Immature natural killer cell (primary cell): ENCODE measurements around the gene IYD. TPM values are rescaled to one million over a fixed set of nuclear protein-coding genes. Genes with fewer than 3 reads are reported as not detected.
A peak's percentile ranks its signal among the peaks of the same experiment; 100 is the strongest.

Source experiments
- DNase-seq, 3 donors: peaks; one replicate each; pipeline ENCODE4 v3.0.0; 2022; ENCODE audit warnings: mixed read lengths in 1 of 3
- H3K27ac Mint-ChIP-seq, 6 donors: one replicate each; pipeline ENCODE4 v1.8.0; 2020; ENCODE audit warnings: mixed read lengths in 6 of 6, mild to moderate bottlenecking in 5 of 6, inconsistent platforms in 4 of 6, moderate library complexity in 3 of 6
- H3K27me3 Mint-ChIP-seq, 3 donors: one replicate each; pipeline ENCODE4 v1.8.0; 2020 to 2021; ENCODE audit warnings: low read depth in 3 of 3, mild to moderate bottlenecking in 3 of 3, mixed read lengths in 3 of 3, moderate library complexity in 3 of 3, inconsistent platforms in 1 of 3
- H3K36me3 Mint-ChIP-seq, 3 donors: one replicate each; pipeline ENCODE4 v1.8.0; 2020; ENCODE audit warnings: mixed read lengths in 3 of 3, inconsistent platforms in 2 of 3, mild to moderate bottlenecking in 2 of 3
- H3K4me1 Mint-ChIP-seq, 2 donors: one replicate each; pipeline ENCODE4 v1.8.0; 2020; ENCODE audit warnings: inconsistent platforms in 2 of 2, mild to moderate bottlenecking in 2 of 2, mixed read lengths in 2 of 2, moderate library complexity in 1 of 2
- H3K4me3 Mint-ChIP-seq, 5 donors: one replicate each; pipeline ENCODE4 v1.8.0; 2020; ENCODE audit warnings: mild to moderate bottlenecking in 5 of 5, mixed read lengths in 5 of 5, inconsistent platforms in 3 of 5, moderate library complexity in 3 of 5
- H3K9me3 Mint-ChIP-seq, 6 donors: one replicate each; pipeline ENCODE4 v1.8.0; 2020; ENCODE audit warnings: mild to moderate bottlenecking in 6 of 6, mixed read lengths in 6 of 6, inconsistent platforms in 4 of 6, moderate library complexity in 3 of 6
- polyA plus RNA-seq, 3 donors: library from polyadenylated mRNA; unstranded; fragments of 300-500 nt; fragmentation: Illumina TruSeq; gene quantifications; one replicate each; pipeline ENCODE4 v1.2.3, GENCODE V29; 2021

IYD gene
- polyA plus RNA-seq, 3 donors from 2014 or later, result not detected

DNA sequence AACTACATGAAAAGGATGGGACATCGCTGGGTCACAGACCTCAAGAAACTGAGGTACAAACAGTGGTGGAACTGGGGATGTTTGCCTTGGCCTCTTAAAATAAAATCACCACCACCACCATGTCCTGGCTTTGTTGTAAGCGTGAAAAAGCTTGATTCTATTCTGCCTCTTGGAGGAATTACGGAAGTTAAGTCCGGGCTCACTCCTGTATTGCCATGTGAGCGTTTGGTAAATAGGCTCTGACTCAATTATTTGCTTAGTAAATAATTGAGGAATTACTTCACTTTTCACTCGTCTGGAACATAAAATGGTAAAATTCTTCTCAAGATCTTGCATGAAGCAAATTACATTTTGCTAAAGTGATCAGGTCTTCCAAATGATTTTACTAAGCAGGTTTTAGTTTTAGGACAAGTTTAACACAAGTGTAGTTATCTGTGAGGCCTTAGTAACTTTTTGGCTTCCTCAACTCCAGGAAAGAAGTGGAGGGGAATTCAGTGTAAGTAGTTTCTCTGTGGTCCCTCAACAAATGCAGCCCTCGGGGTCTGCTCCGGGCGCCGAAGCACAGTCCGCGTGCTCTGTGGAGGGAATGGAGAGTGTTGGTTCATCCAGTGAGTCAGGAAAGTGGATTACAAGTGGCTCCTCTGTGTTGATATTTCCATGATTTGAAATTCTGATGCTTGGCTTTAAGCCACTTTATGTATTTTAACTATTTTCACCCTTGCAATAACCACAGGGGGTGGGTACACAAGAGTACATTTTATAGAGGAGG is 23.8 kb downstream of the IYD start:
- Mint-ChIP-seq H3K9me3 (no peaks in the 10 kb centered on the region), H3K27ac (no peak overlapping the region), H3K36me3 (no peaks in the 10 kb centered on the region), H3K4me1 (no peaks in the 10 kb centered on the region), H3K27me3 (peaks cover 2 to 20% (median 9%) of the 10 kb centered on the region in 3 donors), H3K4me3 (no peak overlapping the region)
- DNase-seq, result no peak

DNA sequence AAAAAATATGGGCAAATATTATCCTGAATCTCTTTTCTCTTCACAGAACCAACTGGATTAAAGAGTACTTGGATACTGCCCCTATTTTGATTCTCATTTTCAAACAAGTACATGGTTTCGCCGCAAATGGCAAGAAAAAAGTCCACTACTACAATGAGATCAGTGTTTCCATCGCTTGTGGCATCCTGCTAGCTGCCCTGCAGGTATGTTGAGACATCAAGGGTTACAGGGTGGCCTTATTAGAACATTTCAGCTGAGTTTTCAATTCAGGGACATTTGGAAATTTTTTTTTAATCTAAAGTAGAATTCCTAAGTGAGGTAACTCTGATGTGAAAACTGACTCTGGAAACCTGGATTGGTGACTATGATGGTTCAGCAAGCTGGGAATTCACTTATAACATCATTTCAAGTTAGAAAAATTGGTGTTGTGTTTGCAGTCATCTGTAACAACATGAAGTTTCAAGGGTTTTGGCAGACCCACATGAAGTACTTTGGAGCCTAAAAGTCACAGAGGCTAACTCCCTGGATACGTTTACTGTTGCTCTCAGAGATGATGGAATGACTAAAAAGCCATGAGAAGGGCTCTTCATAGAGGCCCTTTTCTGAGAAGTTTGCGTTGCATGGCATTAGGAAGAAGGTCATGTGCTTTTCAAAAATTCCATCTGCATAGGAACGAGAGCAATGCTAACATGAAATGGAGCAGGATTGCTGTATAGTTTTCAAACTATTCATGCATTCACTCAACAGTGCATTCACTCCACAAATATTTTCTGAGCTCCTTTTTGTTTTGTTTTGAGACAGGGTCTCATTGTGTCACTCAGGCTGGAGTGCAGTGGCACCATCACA is 25.5 kb downstream of the IYD start:
- DNase-seq, result no peak
- Mint-ChIP-seq H3K4me3 (no peak overlapping the region), H3K36me3 (no peaks in the 10 kb centered on the region), H3K27ac (no peak overlapping the region), H3K27me3 (peaks cover 5 to 16% (median 7%) of the 10 kb centered on the region in 3 donors), H3K9me3 (no peaks in the 10 kb centered on the region), H3K4me1 (no peaks in the 10 kb centered on the region)

DNA sequence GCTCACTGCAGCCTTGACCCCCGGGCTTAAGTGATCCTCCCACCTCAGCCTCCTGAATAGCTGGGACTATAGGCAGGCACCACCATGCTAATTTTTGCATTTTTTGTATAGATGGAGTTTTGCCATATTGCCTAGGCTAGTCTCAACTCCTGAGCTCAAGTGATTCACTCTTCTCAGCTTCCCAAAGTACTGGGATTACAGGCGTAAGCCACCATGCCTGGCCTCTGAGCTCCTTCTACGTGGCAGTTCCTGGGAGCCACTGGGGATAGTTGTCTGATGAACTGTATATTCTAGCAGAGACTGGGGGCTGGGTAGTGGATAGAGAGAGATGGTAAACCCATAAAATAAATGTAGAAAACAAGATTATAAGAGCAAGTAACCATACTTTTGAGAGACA is 26.1 kb downstream of the IYD start:
- H3K9me3 Mint-ChIP-seq, result no peaks in the 10 kb centered on the region

DNA sequence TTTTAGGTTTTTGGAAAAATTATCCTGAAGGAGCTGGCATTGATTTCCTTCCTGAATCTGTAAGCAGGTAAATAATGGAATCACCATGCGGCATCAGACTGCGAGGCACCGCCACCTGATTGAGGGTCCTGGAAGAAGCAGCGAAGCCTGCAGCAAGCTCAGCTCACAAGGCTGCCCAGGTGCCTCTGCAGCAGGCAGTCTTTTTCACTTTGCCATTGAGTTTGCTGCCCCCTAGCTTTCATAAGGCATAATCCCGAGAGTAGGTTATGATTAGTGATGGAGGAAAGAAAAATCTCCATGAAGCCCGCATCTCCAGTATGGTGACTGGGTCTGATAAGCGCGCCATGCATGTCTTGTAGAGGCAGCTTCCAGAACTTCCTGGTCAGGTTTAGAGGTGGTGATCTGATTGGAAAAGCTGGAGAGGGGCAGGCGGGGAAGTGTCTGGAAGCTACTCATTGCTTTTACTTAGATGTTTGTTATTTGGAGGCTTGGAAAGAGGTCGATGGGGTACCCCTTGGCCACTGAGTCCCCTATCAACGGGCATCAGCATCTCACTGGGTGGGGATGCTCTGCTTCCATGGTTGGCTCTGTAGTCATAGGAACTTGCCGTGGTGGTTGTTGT is 26.7 kb downstream of the IYD start:
- H3K27ac Mint-ChIP-seq, result no peak overlapping the region
- no peaks in the 10 kb centered on the region for H3K4me1 Mint-ChIP-seq
- H3K36me3 Mint-ChIP-seq, result no peaks in the 10 kb centered on the region
- H3K27me3 Mint-ChIP-seq, result peaks cover 5 to 13% (median 6%) of the 10 kb centered on the region in 3 donors
- H3K4me3 Mint-ChIP-seq, result no peak overlapping the region
- peak; percentile 8 to 40 (median 15) for DNase-seq
- H3K9me3 Mint-ChIP-seq, result no peaks in the 10 kb centered on the region

More for the DNA sequence above, 26.1 kb downstream of the IYD start:
- Mint-ChIP-seq H3K36me3 (no peaks in the 10 kb centered on the region), H3K27ac (no peak overlapping the region), H3K27me3 (peaks cover 5 to 13% (median 6%) of the 10 kb centered on the region in 3 donors), H3K4me1 (no peaks in the 10 kb centered on the region), H3K4me3 (no peak overlapping the region)
- no peak for DNase-seq

DNA sequence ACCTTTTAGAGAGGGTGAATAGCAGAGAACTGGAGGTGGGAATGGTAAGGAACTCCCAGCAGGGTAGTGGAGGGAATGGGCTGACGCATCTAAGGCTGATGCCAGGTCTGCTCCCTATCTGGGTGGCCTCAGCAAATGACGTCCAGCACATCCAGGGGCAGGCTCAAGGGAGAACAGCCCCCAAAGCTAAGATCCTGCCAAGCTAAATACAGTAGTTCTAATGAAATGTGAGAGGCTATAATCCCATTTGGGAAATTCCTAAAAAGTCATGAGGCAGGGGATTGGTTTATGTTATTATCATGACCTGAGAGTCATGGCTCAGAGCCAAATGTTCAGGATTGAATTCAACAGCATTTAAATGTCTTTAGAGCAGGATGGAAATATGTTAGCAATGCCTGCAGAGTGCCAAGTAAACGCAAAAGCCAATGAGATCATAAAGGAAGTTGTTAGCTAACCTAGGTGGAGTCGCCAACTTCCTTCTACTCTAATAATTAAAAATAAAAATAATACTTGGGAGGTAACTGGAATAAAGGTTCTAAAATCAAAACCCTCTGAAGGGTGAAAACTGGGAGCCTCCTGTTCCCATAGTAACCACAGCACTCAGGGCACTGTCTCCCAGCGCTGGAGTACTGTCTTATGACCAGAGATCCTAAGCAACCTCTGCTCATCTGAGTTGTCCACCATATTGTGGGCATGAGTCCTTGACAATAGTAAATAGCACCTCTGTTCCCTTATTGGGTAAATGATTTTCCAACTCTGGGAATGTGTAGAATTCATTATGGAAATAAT is 34.8 kb downstream of the IYD start:
- H3K27ac Mint-ChIP-seq, result no peak overlapping the region

DNA sequence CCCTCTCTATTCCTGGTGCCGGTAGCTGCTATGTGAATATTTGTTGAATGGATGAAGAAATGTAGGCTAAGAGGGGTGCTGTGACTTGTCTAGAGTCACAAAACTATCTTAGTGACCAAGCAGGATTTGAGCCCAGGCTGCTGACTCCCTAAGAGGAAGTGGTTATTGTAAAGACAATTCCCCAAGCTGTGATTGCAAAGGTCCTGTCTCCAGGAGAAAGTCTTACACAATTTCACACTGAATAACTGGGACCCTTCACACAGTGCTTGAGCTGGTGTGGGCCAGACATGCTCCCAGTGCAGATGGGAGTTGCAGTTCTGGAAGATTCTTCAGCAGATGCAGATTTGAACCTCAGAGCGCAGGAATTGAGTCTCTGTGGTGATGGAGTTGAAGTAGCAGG is 38.1 kb downstream of the IYD start:
- H3K27me3 Mint-ChIP-seq, result peaks cover 4 to 17% (median 4%) of the 10 kb centered on the region in 3 donors
- no peaks in the 10 kb centered on the region for H3K36me3 Mint-ChIP-seq
- no peaks in the 10 kb centered on the region for H3K4me1 Mint-ChIP-seq
- no peak for DNase-seq
- no peak overlapping the region for H3K4me3 Mint-ChIP-seq
- H3K27ac Mint-ChIP-seq, result no peak overlapping the region
- no peaks in the 10 kb centered on the region for H3K9me3 Mint-ChIP-seq

More for the DNA sequence above, 34.8 kb downstream of the IYD start:
- H3K4me3 Mint-ChIP-seq, result no peak overlapping the region
- DNase-seq, result no peak
- peaks cover 1 to 11% (median 4%) of the 10 kb centered on the region in 3 donors for H3K27me3 Mint-ChIP-seq
- no peaks in the 10 kb centered on the region for H3K9me3 Mint-ChIP-seq
- no peaks in the 10 kb centered on the region for H3K4me1 Mint-ChIP-seq
- H3K36me3 Mint-ChIP-seq, result no peaks in the 10 kb centered on the region

DNA sequence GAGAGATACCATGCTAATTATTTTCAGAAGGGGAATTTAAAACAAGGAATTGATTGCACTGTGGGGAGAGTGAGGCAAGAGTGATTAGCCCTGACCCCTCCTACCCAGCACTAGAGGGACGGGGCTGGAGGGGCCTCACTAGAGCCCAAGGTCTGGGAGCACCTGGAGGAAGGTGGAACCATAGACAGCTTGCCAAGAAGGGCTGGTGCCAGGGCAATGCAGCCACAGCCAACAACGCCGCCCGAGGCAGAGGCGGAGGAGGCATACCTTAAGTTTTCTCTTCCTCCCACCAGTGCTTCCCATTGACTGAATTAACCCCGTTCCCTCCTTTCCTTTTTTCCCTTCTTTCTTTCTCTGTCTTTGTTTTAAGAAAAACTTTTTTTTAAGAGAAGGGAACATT is 40.0 kb downstream of the IYD start:
- Mint-ChIP-seq H3K36me3 (no peaks in the 10 kb centered on the region), H3K27me3 (peaks cover 4 to 13% (median 4%) of the 10 kb centered on the region in 3 donors), H3K4me3 (no peak overlapping the region)

DNA sequence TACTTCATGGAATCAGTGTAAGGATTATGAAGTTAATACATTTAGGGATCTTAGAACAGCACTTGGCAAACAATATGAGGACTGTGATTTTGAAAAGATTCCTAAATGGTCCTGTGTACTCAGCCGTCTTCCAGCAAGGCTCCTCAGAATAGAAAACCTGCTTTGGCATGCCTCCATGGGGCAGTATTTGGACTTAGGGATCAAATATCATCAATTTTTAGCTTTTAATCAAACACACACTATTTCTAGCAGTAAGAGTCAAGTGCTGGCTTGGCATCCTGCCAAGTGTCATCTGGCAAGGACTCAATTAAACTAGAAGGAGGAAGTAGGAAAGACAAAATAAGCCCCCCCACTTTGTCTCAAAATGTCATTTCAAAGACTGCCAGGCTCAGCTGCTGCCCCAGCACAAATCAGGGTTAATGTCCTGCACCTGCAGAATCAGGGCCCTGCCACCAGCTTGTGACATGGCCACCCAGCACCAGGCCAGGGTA is 40.8 kb downstream of the IYD start:
- no peaks in the 10 kb centered on the region for H3K36me3 Mint-ChIP-seq
- no peak for DNase-seq
- no peak overlapping the region for H3K4me3 Mint-ChIP-seq
- no peaks in the 10 kb centered on the region for H3K4me1 Mint-ChIP-seq
- peaks cover 0 to 2% (median 0%) of the 10 kb centered on the region in 6 donors for H3K9me3 Mint-ChIP-seq
- no peak overlapping the region for H3K27ac Mint-ChIP-seq
- peaks cover 4 to 15% (median 5%) of the 10 kb centered on the region in 3 donors for H3K27me3 Mint-ChIP-seq

More for the DNA sequence above, 40.0 kb downstream of the IYD start:
- DNase-seq, result no peak
- no peaks in the 10 kb centered on the region for H3K4me1 Mint-ChIP-seq
- no peak overlapping the region for H3K27ac Mint-ChIP-seq
- H3K9me3 Mint-ChIP-seq, result peaks cover 0 to under 1% (median 0%) of the 10 kb centered on the region in 6 donors

DNA sequence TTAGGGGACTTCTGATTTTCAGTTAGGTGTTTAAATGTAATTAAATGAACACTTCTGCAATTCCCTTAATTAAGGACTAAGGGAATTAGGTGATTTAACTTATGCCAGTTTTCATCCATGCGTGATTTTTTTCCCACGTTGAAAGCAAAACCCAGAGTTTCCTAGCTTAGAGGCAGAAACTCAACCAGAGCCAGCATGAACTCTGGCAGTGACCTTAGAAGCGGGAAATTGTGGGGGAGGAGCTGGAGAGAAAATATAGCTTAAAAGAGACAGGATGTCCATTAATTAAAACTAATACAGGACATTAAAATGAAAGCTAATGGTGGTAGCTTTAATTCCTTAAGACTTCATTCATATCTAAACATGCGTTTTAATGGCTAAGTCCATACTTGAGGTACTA is 41.6 kb downstream of the IYD start:
- no peak for DNase-seq
- no peak overlapping the region for H3K4me3 Mint-ChIP-seq
- no peaks in the 10 kb centered on the region for H3K36me3 Mint-ChIP-seq
- no peaks in the 10 kb centered on the region for H3K4me1 Mint-ChIP-seq
- no peak overlapping the region for H3K27ac Mint-ChIP-seq
- peaks cover 0 to 2% (median 0%) of the 10 kb centered on the region in 6 donors for H3K9me3 Mint-ChIP-seq
- peaks cover 4 to 16% (median 8%) of the 10 kb centered on the region in 3 donors for H3K27me3 Mint-ChIP-seq

DNA sequence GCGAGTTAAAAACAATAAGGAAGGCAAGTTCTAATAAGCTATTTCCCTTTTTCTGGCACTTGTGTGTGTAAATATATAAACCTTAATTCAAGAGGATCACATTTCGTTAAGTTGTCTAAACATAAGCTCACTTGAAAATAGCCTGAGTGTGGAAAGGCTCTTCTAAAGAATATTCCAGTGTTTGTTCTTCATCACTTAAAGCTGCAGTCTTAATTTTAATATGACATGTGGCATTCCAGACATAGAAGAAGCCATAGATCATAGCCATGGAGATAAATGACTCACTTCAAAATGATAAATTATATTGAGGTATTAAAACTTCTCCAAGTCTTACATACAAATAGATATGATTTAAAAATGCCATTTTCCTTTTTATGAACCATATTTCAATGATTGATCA is 42.1 kb downstream of the IYD start:
- Mint-ChIP-seq H3K27me3 (peaks cover 4 to 16% (median 8%) of the 10 kb centered on the region in 3 donors), H3K36me3 (no peaks in the 10 kb centered on the region), H3K27ac (no peak overlapping the region), H3K4me1 (no peaks in the 10 kb centered on the region), H3K9me3 (peaks cover 0 to 2% (median 0%) of the 10 kb centered on the region in 6 donors), H3K4me3 (no peak overlapping the region)
- no peak for DNase-seq

DNA sequence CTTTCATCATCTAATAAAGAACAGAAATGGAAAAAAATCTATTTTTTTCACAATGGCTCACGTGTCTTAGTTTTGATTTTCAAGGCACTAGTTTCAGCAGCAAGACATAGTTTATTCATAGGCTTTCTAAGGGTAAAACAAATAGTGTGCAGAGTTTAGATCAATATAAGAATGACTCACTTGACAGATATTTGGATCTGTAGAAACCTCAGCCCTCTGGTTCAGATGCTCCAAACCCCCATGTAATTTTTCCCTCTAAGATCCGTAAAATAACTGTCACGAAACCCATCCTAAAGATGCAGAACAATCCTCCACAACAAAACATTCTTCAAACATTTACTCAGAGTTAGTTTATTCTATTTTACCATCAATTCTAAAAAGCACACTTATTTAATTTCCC is 43.4 kb downstream of the IYD start:
- Mint-ChIP-seq H3K27ac (no peak overlapping the region), H3K4me3 (no peak overlapping the region), H3K36me3 (no peaks in the 10 kb centered on the region), H3K4me1 (peaks cover under 1 to 3% of the 10 kb centered on the region in 2 donors), H3K9me3 (peaks cover 0 to 2% (median 0%) of the 10 kb centered on the region in 6 donors), H3K27me3 (peaks cover 4 to 16% (median 7%) of the 10 kb centered on the region in 3 donors)
- no peak for DNase-seq

DNA sequence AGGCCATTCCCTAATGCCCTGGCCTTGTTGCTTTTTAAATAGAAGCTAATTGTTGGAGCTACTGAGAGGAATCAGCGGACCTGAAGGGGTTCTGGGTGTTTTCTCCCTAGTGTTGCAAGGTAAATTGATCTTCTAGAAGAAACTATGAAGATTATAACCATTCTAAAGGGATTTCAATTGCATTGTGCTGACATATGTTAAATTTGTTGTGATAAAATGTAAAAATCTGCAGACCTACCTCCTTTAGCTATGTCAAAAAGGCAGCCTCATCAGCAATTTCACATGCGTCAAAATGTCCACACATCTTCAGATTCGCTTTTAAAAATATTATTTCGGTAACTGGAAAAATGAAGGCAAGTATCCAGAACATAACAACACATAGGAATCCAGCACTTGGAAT is 44.4 kb downstream of the IYD start:
- H3K4me3 Mint-ChIP-seq, result no peak overlapping the region
- DNase-seq, result no peak
- H3K4me1 Mint-ChIP-seq, result peaks cover 10 to 12% of the 10 kb centered on the region in 2 donors
- peaks cover 0 to 2% (median 0%) of the 10 kb centered on the region in 6 donors for H3K9me3 Mint-ChIP-seq
- no peaks in the 10 kb centered on the region for H3K36me3 Mint-ChIP-seq
- H3K27me3 Mint-ChIP-seq, result peaks cover 5 to 19% (median 9%) of the 10 kb centered on the region in 3 donors
- no peak overlapping the region for H3K27ac Mint-ChIP-seq

DNA sequence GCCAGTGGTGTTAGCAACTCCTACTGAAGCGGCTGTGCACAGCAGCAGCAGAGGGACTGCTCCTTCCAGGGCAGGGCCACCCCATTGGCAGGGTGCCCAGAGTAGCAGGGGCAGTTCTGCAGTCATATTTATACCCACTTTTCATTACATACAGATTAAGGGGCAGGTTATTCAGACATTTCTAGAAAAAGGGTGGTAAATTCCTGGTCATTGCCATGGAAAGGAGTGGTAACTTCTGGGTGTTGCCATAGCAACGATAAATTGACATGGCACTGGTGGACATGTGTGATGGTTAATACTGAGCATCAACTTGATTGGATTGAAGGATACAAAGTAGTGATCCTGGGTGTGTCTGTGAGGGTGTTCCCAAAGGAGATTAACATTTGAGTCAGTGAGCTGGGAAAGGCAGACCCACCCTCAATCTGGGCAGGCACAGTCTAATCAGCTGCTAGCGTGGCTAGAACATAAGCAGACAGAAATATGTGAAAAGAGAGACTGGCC is 45.0 kb downstream of the IYD start:
- H3K27me3 Mint-ChIP-seq, result peaks cover 5 to 16% (median 11%) of the 10 kb centered on the region in 3 donors
- no peak for DNase-seq

More for the DNA sequence above, 45.0 kb downstream of the IYD start:
- Mint-ChIP-seq H3K9me3 (peaks cover 0 to 2% (median 0%) of the 10 kb centered on the region in 6 donors), H3K36me3 (no peaks in the 10 kb centered on the region), H3K4me3 (no peak overlapping the region), H3K27ac (no peak overlapping the region), H3K4me1 (peaks cover 16 to 19% of the 10 kb centered on the region in 2 donors)
